Sciatic nerve (tissue), 2 donors: ENCODE measurements around the gene ALDH3B2. TPM values are rescaled to one million over a fixed set of nuclear protein-coding genes. Genes with fewer than 3 reads are reported as not detected.
"Not testable (repeated sequence)": the region's sequence is repeated elsewhere in the genome, so short reads cannot be mapped to it uniquely, and the experiment has no call there.

ENCODE experiments used
- ATAC-seq: fragments of 200-7000 bp; cut with Tn5 transposase; one replicate; pipeline ENCODE4 v1.9.1; 2020; ENCODE audit warnings: mild to moderate bottlenecking, moderate library complexity
- DNase-seq: peaks from one replicate; pipeline ENCODE4 v3.0.0-alpha.2; 2020; ENCODE audit warnings: low spot score
- intact Hi-C: fragments of 100-400 bp; cut with DNase I; formaldehyde crosslinking; loops from one replicate; pipeline ENCODE4 v1.14.2; 2022
- total RNA-seq: library from RNA; stranded (reverse); fragmentation: NEBNext Ultra II Directional; extraction: Animal tissue kit (Norgen Biotek cat#: 25700); gene quantifications from one replicate; pipeline ENCODE4 v1.2.1, GENCODE V29; 2021
- donor health status: DM: no; HTN: no; CAD: no.
- donor health status: DM: no; HTN: no; CAD: no.

ALDH3B2 gene
- total RNA-seq, 1 donor from 2014 or later, result not detected

- ATAC-seq, intact Hi-C loops, DNase-seq: not testable (repeated sequence)
Observed at GRCh38 chr11:67623795-67624194, 50.6 kb downstream of the ALDH3B2 start.

DNA sequence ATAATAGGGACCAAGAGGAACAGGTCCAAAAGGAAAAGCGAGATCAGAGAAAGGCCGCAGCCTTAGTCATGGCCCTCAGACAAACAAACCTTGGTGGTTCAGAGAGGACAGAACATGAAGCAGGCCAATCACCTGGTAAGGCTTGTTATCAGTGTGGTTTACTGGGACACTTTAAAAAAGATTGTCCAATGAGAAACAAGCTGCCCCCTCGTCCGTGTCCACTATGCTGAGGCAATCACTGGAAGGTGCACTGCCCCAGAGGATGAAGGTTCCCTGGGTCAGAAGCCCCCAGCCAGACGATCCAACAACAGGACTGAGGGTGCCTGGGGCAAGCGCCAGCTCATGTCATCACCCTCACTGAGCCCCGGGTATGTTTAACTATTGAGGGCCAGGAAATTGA, 51.5 kb downstream of the ALDH3B2 start:
- ATAC-seq, DNase-seq, intact Hi-C loops: not testable (repeated sequence)

GRCh38 chr11:67621928-67622327, 52.5 kb downstream of the ALDH3B2 start:
- ATAC-seq, DNase-seq, intact Hi-C loops: not testable (repeated sequence)

GRCh38 chr11:67620621-67621020, 53.8 kb downstream of the ALDH3B2 start:
- not testable (repeated sequence) for ATAC-seq

GRCh38 chr11:67619683-67620618, 54.5 kb downstream of the ALDH3B2 start:
- intact Hi-C loops, result not testable (repeated sequence)

More at GRCh38 chr11:67620621-67621020, 53.8 kb downstream of the ALDH3B2 start:
- DNase-seq, intact Hi-C loops: not testable (repeated sequence)

DNA sequence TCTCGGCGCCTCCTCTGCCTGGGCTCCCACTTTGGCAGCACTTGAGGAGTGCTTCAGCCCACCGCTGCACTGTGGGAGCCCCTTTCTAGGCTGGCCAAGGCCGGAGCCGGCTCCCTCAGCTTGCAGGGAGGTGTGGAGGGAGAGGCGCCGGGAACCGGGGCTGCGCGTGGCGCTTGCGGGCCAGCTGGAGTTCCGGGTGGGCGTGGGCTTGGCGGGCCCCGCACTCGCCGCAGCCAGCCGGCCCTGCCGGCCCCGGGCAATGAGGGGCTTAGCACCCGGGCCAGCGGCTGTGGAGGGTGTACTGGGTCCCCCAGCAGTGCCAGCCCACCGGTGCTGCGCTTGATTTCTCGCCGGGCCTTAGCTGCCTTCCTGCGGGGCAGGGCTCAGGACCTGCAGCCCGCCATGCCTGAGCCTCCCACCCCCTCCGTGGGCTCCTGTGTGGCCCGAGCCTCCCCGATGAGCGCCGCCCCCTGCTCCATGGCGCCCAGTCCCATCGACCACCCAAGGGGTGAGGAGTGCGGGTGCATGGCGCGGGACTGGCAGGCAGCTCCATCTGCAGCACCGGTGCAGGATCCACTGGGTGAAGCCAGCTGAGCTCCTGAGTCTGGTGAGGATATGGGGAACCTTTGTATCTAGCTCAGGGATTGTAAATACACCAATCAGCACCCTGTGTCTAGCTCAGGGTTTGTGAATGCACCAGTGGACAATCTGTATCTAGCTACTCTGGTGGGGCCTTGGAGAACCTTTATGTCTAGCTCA, 55.3 kb downstream of the ALDH3B2 start:
- intact Hi-C loops, result not testable (repeated sequence)

More at GRCh38 chr11:67619683-67620618, 54.5 kb downstream of the ALDH3B2 start:
- DNase-seq, ATAC-seq: not testable (repeated sequence)

DNA sequence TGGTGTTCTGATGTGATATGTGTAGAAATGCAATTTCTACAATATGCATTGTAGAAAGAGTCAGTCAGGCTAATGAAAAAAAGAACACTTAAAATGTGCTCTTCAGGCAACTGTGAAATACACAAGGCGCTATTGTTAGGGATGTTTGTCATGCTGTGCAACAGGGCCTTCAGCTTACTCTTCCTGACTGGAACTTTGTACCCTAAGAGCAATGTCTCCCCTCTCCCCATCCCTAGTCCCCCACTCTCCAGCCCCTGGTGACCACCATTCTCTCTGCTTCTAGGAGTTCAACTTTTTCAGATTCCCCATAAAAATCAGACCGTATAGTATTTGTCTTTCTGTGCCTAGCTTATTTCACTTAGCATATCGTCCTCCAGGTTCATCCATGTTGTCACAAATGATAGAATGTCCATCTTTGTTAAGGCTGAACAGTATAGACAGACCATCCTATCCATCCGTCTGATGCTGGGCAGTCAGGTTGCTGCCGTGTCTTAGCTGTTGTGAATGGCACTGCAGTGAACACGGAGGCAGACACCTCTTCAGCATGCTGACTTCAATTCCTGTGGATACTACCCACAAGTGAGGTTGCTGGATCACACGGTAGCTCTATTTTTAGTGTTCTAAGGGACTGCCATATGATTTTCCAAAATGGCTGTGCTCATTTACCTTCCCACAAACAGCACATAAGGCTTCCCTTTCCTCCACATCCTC, 57.0 kb downstream of the ALDH3B2 start:
- ATAC-seq, result no peak
- no peak for DNase-seq
- intact Hi-C loops, result no loop called here

More for the DNA sequence above, 55.3 kb downstream of the ALDH3B2 start:
- ATAC-seq, DNase-seq: not testable (repeated sequence)

GRCh38 chr11:67616431-67617242, 57.8 kb downstream of the ALDH3B2 start:
- DNase-seq (peak; percentile 51), ATAC-seq (no peak)
- intact Hi-C loops, result no loop called here

GRCh38 chr11:67615728-67616430, 58.5 kb downstream of the ALDH3B2 start:
- intact Hi-C loops, result no loop called here

DNA sequence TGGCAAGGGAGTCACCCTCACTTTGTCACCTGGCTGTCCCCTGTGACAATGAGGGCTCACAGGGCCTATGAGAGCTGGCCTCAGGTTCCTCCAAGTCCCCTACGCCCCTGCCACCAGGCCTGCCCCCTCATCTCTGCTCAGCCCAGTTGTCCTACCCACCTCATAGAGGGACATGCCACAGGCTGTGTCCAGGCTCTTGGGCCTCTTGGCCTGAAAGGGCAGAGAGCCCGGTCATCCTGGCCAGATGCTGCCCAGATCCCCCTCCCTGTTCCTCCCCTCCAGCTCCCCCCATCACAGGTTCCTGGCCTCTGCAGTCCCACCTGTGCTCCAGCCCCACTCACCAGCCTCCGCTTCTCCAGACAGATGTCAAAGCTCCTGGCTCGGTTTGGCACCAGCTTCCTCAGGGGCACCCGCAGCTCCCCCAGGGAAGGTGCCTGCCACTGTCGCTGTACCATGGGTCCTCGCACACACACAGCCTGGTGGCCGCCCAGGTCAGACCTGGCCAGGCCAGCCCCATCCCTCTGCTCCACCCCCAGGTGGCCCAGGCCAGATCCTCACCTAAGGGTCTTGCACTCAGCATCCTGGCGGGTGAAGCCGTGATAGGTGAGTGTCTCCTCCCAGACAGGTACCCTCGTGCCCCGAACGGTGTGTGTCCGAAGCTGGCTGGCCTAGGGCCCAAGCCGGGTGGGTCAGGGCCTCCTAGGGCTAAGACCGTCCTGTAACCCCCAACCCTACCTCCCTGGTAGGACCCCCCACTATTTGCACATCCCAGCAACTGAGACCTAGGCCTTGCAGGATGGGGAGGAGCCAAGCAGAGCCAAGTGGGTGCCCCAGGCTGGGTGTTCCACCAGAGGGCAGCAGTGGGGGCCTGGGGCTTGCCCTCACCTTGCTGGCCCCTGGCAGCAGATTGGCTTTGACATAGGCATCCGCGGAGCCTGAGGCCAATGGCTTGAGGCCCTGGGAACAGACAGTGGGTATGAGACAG, 59.4 kb downstream of the ALDH3B2 start:
- intact Hi-C loops, result no loop called here
- peak; percentile 4 for ATAC-seq
- peak; percentile 64 for DNase-seq

More at GRCh38 chr11:67615728-67616430, 58.5 kb downstream of the ALDH3B2 start:
- no peak for DNase-seq
- no peak for ATAC-seq

- DNase-seq, result peak; percentile 77
- intact Hi-C loops, result no loop called here
- ATAC-seq, result peak; percentile 64
Observed at GRCh38 chr11:67613960-67614715, 60.3 kb downstream of the ALDH3B2 start.

GRCh38 chr11:67613313-67613959, 61.0 kb downstream of the ALDH3B2 start:
- intact Hi-C loops, result no loop called here
- peak; percentile 25 for ATAC-seq

DNA sequence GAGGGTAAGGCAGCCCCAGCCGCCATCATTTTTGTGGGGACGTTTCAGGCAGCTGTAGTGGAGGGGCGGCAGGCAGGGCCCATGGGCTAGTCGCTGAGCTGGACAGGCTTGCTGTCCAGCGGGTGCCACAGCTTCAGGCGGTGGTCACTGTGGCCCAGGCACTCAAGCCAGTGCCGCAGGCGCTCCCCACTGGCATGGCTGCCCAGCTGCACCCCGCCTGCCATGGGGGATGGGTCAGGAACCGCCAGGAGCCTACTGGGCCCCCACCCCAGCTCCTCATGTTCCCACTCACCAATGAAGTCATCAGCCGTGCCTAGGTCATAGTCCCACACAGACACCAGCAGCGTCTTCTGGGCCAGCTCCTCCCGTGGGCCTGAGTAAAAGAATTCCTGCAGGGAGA, 61.7 kb downstream of the ALDH3B2 start:
- ATAC-seq (no peak), DNase-seq (no peak)
- intact Hi-C loops, result no loop called here

More at GRCh38 chr11:67613313-67613959, 61.0 kb downstream of the ALDH3B2 start:
- no peak for DNase-seq
